CD4-positive, alpha-beta T cell treated with Interleukin-15 for 4 hours (primary cell): ENCODE measurements around the gene ZC3H10.

ENCODE experiments used
- DNase-seq: peaks from one replicate; pipeline ENCODE4 v3.0.0-alpha.2; 2020; ENCODE audit warnings: low spot score

The ZC3H10 gene

GRCh38 chr12:56127888-56128669, 10.0 kb downstream of the ZC3H10 start, which contains the start of gene ESYT1:
Gene ESYT1, plus strand, starts transcription at chr12:56128267. Its CDS starts 53 bp downstream, at chr12:56128320.
- DNase-seq = peak; percentile 99

GRCh38 chr12:56128670-56129205, 10.7 kb downstream of the ZC3H10 start:
- no peak for DNase-seq

GRCh38 chr12:56129206-56129941, 11.3 kb downstream of the ZC3H10 start:
- DNase-seq = peak; percentile 83

- no peak for DNase-seq
Measured at GRCh38 chr12:56129942-56130495, 12.0 kb downstream of the ZC3H10 start.

- no peak for DNase-seq
Measured at GRCh38 chr12:56130876-56131275, 12.8 kb downstream of the ZC3H10 start.

GRCh38 chr12:56134897-56135296, 16.8 kb downstream of the ZC3H10 start:
- no peak for DNase-seq

- DNase-seq = no peak
Measured at GRCh38 chr12:56137853-56138571, 19.9 kb downstream of the ZC3H10 start.

- DNase-seq = no peak
Measured at GRCh38 chr12:56141946-56142784, 24.1 kb downstream of the ZC3H10 start.

- peak; percentile 41 for DNase-seq
Measured at GRCh38 chr12:56143217-56143616, 25.2 kb downstream of the ZC3H10 start.

GRCh38 chr12:56143870-56144269, 25.8 kb downstream of the ZC3H10 start:
- no peak for DNase-seq

- DNase-seq = no peak
Measured at GRCh38 chr12:56145217-56145616, 27.2 kb downstream of the ZC3H10 start.

- DNase-seq = no peak
Measured at GRCh38 chr12:56146492-56147460, 28.7 kb downstream of the ZC3H10 start.

- DNase-seq = no peak
Measured at GRCh38 chr12:56150563-56150962, 32.5 kb downstream of the ZC3H10 start.

GRCh38 chr12:56151672-56152131, 33.6 kb downstream of the ZC3H10 start:
- DNase-seq = peak; percentile 70

GRCh38 chr12:56152132-56152755, 34.2 kb downstream of the ZC3H10 start, which contains the start of gene MYL6B:
Gene MYL6B, plus strand, starts transcription at chr12:56152587. Its CDS starts 1,332 bp downstream, at chr12:56153919.
- DNase-seq = peak; percentile 92

GRCh38 chr12:56152756-56153677, 35.0 kb downstream of the ZC3H10 start:
- DNase-seq = no peak

- DNase-seq = no peak
Measured at GRCh38 chr12:56153678-56154065, 35.6 kb downstream of the ZC3H10 start.

GRCh38 chr12:56154246-56154771, 36.2 kb downstream of the ZC3H10 start:
- DNase-seq = no peak
